HG03280 (cell line): ENCODE measurements around the gene THAP7.

Source experiments
- ATAC-seq: cut with Tn5 transposase; IDR thresholded peaks from one replicate; pipeline ENCODE4 v1.9.1; 2021; ENCODE audit warnings: mild to moderate bottlenecking, moderate library complexity; ENCODE audit not compliant: unreplicated experiment

Gene THAP7

GRCh38 chr22:21031545-21032036 lies 29.7 kb upstream of the THAP7 start:
- no peak for ATAC-seq

- ATAC-seq, result no peak
Measured at GRCh38 chr22:21030621-21031544, 29.0 kb upstream of the THAP7 start.

GRCh38 chr22:21030032-21030431 lies 28.1 kb upstream of the THAP7 start:
- no peak for ATAC-seq

GRCh38 chr22:21029486-21030025 lies 27.6 kb upstream of the THAP7 start:
- ATAC-seq, result no peak

- no peak for ATAC-seq
Measured at GRCh38 chr22:21028277-21029251, 26.6 kb upstream of the THAP7 start.

GRCh38 chr22:21026783-21027692 lies 25.1 kb upstream of the THAP7 start:
- ATAC-seq, result no peak

GRCh38 chr22:21025763-21026755 lies 24.1 kb upstream of the THAP7 start:
- ATAC-seq, result no peak

- ATAC-seq, result no peak
Measured at GRCh38 chr22:21025266-21025665, 23.3 kb upstream of the THAP7 start.

- no peak for ATAC-seq
Measured at GRCh38 chr22:21022955-21023614, 21.2 kb upstream of the THAP7 start.

- no peak for ATAC-seq
Measured at GRCh38 chr22:21022507-21022906, 20.6 kb upstream of the THAP7 start.

- ATAC-seq, result no peak
Measured at GRCh38 chr22:21020802-21021429, 19.0 kb upstream of the THAP7 start.

- no peak for ATAC-seq
Measured at GRCh38 chr22:21018314-21018713, 16.4 kb upstream of the THAP7 start.

- no peak for ATAC-seq
Measured at GRCh38 chr22:21016644-21017420, 14.9 kb upstream of the THAP7 start.

GRCh38 chr22:21015466-21016006 lies 13.6 kb upstream of the THAP7 start:
- ATAC-seq, result no peak

- ATAC-seq, result no peak
Measured at GRCh38 chr22:21014726-21015465, 13.0 kb upstream of the THAP7 start, which contains the start of gene P2RX6. Gene P2RX6 (plus strand): TSS chr22:21015165. CDS start chr22:21015175, 10 bp downstream.

- peak; percentile 80 for ATAC-seq
Measured at GRCh38 chr22:21014202-21014725, 12.3 kb upstream of the THAP7 start.
